K562 (cell line): ENCODE results near the gene TCOF1. TPM values are rescaled to one million over a fixed set of nuclear protein-coding genes. Genes with fewer than 3 reads are reported as not detected.
A peak's percentile ranks its signal among the peaks of the same experiment; 100 is the strongest.

Experiments
- ATAC-seq: fragments of 200-7000 bp; cut with Tn5 transposase; 3 replicates; pipeline ENCODE4 v1.9.1; 2020; ENCODE audit warnings: moderate library complexity
- BruUV-seq: library from RNA; stranded (reverse); fragments of 400-500 nt; replicated peaks from 2 replicates; lab custom pipeline; 2021; lab: Mats Ljungman, UMichigan
- CTCF ChIA-PET: fragments of 300-600 bp; formaldehyde crosslinking; extraction: SDS; loops from one replicate; lab custom pipeline; 2021; ENCODE audit warnings: low intra/inter-chr PET ratio; lab: Yijun Ruan, JAX
- POLR2A ChIA-PET: fragments of 300-600, 350-650 bp; sonication (Branson Sonifier 250); formaldehyde crosslinking; extraction: SDS; loops from one replicate; lab custom pipeline; 2021; ENCODE audit warnings: antibody characterized with exemption, inconsistent platforms; lab: Yijun Ruan, JAX
- DNase-seq, 4 experiments: peaks; one replicate each; pipeline versions ENCODE4 v3.0.0 to v3.0.0-alpha.2; 2011 to 2018; ENCODE audit warnings: low spot score in 3 of 4, mixed read lengths in 3 of 4; ENCODE audit errors: extremely low read depth in 1 of 4
- FAIRE-seq: peaks from 2 replicates; lab custom pipeline; 2011; peaks lifted over from hg19 to GRCh38; lab: Jason Lieb, UNC
- H2AFZ ChIP-seq: 2 replicates; pipeline ENCODE4 v1.6.0; 2011; ENCODE audit warnings: low read depth, low read length, control low read depth, inconsistent platforms
- H3K27ac ChIP-seq: fragments of 200-600 bp; 3 replicates; pipeline ENCODE4 v1.8.0; 2011; ENCODE audit warnings: low read depth, mild to moderate bottlenecking, control low read depth, inconsistent platforms, low read length, moderate library complexity, mixed read lengths; ENCODE audit errors: extremely low read depth
- H3K27me3 ChIP-seq, 2 experiments: fragments of 300-600 bp in 1 of 2; 2 replicates in 1 of 2; 3 replicates in 1 of 2; pipeline versions ENCODE4 v1.6.0 to v1.8.0; 2011; ENCODE audit warnings: inconsistent platforms in 2 of 2, low read length in 2 of 2, mild to moderate bottlenecking in 1 of 2, mixed read lengths in 1 of 2, moderate library complexity in 1 of 2; ENCODE audit not compliant: control insufficient read depth in 2 of 2, insufficient read depth in 2 of 2
- H3K36me3 ChIP-seq: fragments of 300-600 bp; 3 replicates; pipeline ENCODE4 v1.8.0; 2011; ENCODE audit warnings: mild to moderate bottlenecking, low read length, inconsistent platforms; ENCODE audit not compliant: control insufficient read depth, insufficient read depth
- H3K4me1 ChIP-seq, 2 experiments: fragments of 200-600 bp in 1 of 2; replicated peaks in 1 of 2; 2 replicates in 1 of 2; 3 replicates in 1 of 2; pipeline versions ENCODE4 v1.5.1 to v1.8.0; 2011; ENCODE audit warnings: inconsistent platforms in 2 of 2, low read length in 2 of 2, mild to moderate bottlenecking in 1 of 2, mixed read lengths in 1 of 2, moderate library complexity in 1 of 2; ENCODE audit not compliant: control insufficient read depth in 2 of 2, insufficient read depth in 2 of 2
- H3K4me2 ChIP-seq: 2 replicates; pipeline ENCODE4 v1.6.1; 2011; ENCODE audit warnings: low read length, control low read depth, inconsistent platforms, mixed read lengths; ENCODE audit not compliant: insufficient read depth
- H3K4me3 ChIP-seq: fragments of 200-600 bp; sonication (generic), shearing (Covaris generic); 2 replicates; pipeline ENCODE4 v1.5.1; 2016; ENCODE audit warnings: control low read depth, inconsistent platforms
- H3K79me2 ChIP-seq: fragments of 200-600 bp; 3 replicates; pipeline ENCODE4 v1.8.0; 2011; ENCODE audit warnings: low read length, inconsistent platforms; ENCODE audit not compliant: control insufficient read depth, insufficient read depth
- H3K9ac ChIP-seq, 2 experiments: 2 replicates each; pipeline versions ENCODE4 v1.6.0 to v1.6.1; 2011; ENCODE audit warnings: low read depth in 2 of 2, low read length in 2 of 2, control low read depth in 1 of 2, inconsistent platforms in 1 of 2, mild to moderate bottlenecking in 1 of 2, mixed read lengths in 1 of 2; ENCODE audit not compliant: insufficient read depth in 1 of 2
- H3K9me1 ChIP-seq: one replicate; pipeline ENCODE4 v1.6.0; 2011; ENCODE audit warnings: inconsistent platforms, mild to moderate bottlenecking, low read length, moderate library complexity; ENCODE audit not compliant: control insufficient read depth, insufficient read depth
- H3K9me3 ChIP-seq: replicated peaks from 2 replicates; pipeline ENCODE4 v1.5.1; 2011; ENCODE audit warnings: low read depth, low read length, inconsistent platforms; ENCODE audit not compliant: control insufficient read depth, insufficient read depth
- H4K20me1 ChIP-seq: replicated peaks from 2 replicates; pipeline ENCODE4 v1.6.1; 2011; ENCODE audit warnings: low read length, inconsistent platforms, mixed read lengths; ENCODE audit not compliant: control insufficient read depth, insufficient read depth
- BRF1 ChIP-seq: IDR thresholded peaks from 3 replicates; pipeline ENCODE4 v1.6.1; 2011; ENCODE audit warnings: borderline replicate concordance, mild to moderate bottlenecking; ENCODE audit not compliant: insufficient read length; ENCODE audit errors: extremely low read depth
- ETV5 ChIP-seq: sonication (generic); formaldehyde crosslinking; IDR thresholded peaks from 2 replicates; pipeline ENCODE4 v1.4.0; 2020; ENCODE audit warnings: low read depth, mild to moderate bottlenecking, missing genetic modification reagents
- GTF2F1 ChIP-seq: IDR thresholded peaks from 2 replicates; pipeline ENCODE4 v1.6.1; 2011; ENCODE audit warnings: low read depth, low read length, improper control_type of control experiment
- NCOA6 ChIP-seq: fragments of 450-650 bp; IDR thresholded peaks from 2 replicates; pipeline ENCODE4 v1.6.1; 2017; ENCODE audit warnings: mild to moderate bottlenecking
- TAF7 ChIP-seq: fragments of 450-650 bp; IDR thresholded peaks from 2 replicates; pipeline ENCODE4 v1.6.1; 2016; ENCODE audit warnings: missing genetic modification characterization, missing compliant biosample characterization
- XRCC5 ChIP-seq: fragments of 200-400 bp; formaldehyde crosslinking; IDR thresholded peaks from 2 replicates; pipeline ENCODE4 v1.6.1; 2017; ENCODE audit warnings: low read depth, mild to moderate bottlenecking, low read length
- ZNF644 ChIP-seq: fragments of 200-800 bp; sonication (Bioruptor generic); IDR thresholded peaks from 2 replicates; pipeline ENCODE4 v1.6.1; 2016; ENCODE audit warnings: low read depth, missing genetic modification characterization, missing compliant biosample characterization
- WGBS: fragments of 100-300 bp; shearing (Covaris generic); methylation state at CpG from one replicate; pipeline ENCODE4 v1.1.6; 2016; ENCODE audit warnings: low coverage, mixed read lengths; ENCODE audit not compliant: insufficient coverage; ENCODE audit errors: missing lambda C conversion rate; 5-methylcytosine and 5-hydroxymethylcytosine counted together
- in situ Hi-C: fragments of 300-500 bp; cut with MboI; formaldehyde crosslinking; loops from 4 replicates; pipeline ENCODE4 v1.15.0; 2018; ENCODE audit warnings: inconsistent platforms, mixed read lengths
- intact Hi-C: fragments of 100-400 bp; cut with micrococcal nuclease; formaldehyde crosslinking; loops from 2 replicates; pipeline ENCODE4 v1.14.2; 2022
- polyA plus RNA-seq, 8 experiments: library from polyadenylated mRNA; depleted of rRNA in 4 of 8; stranded (reverse) in 5 of 8; unstranded in 3 of 8; fragments of >200 nt; fragmentation: Nextera tagmentation in 2 of 8; fragmentation: Illumina TruSeq in 1 of 8; extraction: Ambion mirVana in 2 of 8; extraction: Trizol in 1 of 8; gene quantifications; 2 replicates each; pipeline versions ENCODE4 v1.2.1 to v1.2.3, GENCODE V29; 2011 to 2014; ENCODE audit warnings: inconsistent platforms in 1 of 8, missing spikeins in 1 of 8
- total RNA-seq, 7 experiments: library from RNA; depleted of rRNA in 6 of 7; stranded (reverse); fragments of >200 nt in 6 of 7; fragmentation: Illumina TruSeq in 2 of 7; extraction: Trizol in 2 of 7; gene quantifications; 2 replicates each; pipeline versions ENCODE4 v1.2.1 to v1.2.3, GENCODE V29; 2011 to 2021; ENCODE audit warnings: low replicate concordance in 1 of 7
- TF ChIP-seq, protein P1 (sequence below): conservative IDR thresholded peaks from 2 replicates; pipeline ENCODE4 v1.6.1; 2011; ENCODE audit warnings: low read depth, mild to moderate bottlenecking, low read length; ENCODE audit not compliant: control insufficient read depth
- TF ChIP-seq, protein P2 (sequence below): sonication (generic); formaldehyde crosslinking; IDR thresholded peaks from 2 replicates; pipeline ENCODE4 v1.8.0; 2022; ENCODE audit warnings: missing genetic modification reagents, mild to moderate bottlenecking, borderline replicate concordance
- TF ChIP-seq, protein P3 (sequence below): sonication (generic); formaldehyde crosslinking; IDR thresholded peaks from 2 replicates; pipeline ENCODE4 v1.8.0; 2023; ENCODE audit warnings: mild to moderate bottlenecking, missing genetic modification reagents

Gene TCOF1
- total and polyA plus RNA-seq, 9 of the 15 experiments (the other 6 are each of a cell fraction or from before 2014, with no cell fraction given), result 9.8 to 134 (median 61.7) TPM

DNA sequence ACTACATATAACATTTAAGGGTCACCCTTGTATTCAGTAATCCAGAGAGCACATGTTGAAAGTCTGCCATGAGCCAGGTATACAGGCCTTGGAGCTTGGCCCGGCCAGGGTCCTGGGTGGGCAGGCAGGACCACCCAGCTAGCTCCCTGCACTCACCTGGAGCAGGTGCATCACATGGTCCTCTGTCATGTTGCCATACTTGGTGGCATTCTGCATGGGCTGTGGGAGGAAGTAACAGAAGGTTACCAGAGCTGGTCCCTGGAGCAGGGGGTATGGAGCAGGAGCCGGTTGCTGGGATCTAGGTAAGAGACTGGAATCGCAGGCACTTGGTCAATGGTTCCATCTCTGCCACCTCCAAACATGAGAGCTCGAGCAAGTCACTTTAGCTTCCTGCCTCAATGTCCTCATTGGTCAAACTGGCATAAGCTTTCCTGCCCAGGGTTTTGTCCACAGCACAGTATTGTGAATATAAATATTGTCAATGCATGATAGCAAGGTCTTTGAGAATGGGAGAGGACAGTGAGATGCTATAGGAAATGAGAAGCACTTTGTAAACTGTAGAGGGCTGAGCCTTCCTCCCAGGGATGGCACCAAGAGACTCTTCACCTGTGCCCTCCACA, 48.7 kb downstream of the TCOF1 start:
- Histone ChIP-seq H3K9me3 (no peaks in the 10 kb centered on the region), H4K20me1 (peaks cover 3% of the 10 kb centered on the region; the same call in 1 of the 2 replicates), H3K4me3 (no peak overlapping the region), H3K36me3 (peaks cover 11% of the 10 kb centered on the region; the same call in 2 of the 3 replicates), H3K79me2 (no peaks in the 10 kb centered on the region), H3K27ac (no peak overlapping the region), H3K4me1 (peaks cover 0 to 7% of the 10 kb centered on the region in 2 experiments; a peak in 3 of 5 replicates), H3K27me3 (peaks cover 0 to 8% of the 10 kb centered on the region in 2 experiments; a peak in 1 of 5 replicates), H3K9ac (peak overlapping the region in 1 of 2 experiments; percentile 8; a peak in 1 of 4 replicates), H2AFZ (no peak overlapping the region), H3K4me2 (no peak overlapping the region), H3K9me1 (no peaks in the 10 kb centered on the region)
- ChIA-PET CTCF (no interaction called here), POLR2A (interaction anchor here (0.5 to 2.0 kb wide), 5 partner anchors 9 to 382 kb away, joined by 3 to 5 read pairs (median 3); no protein-coding TSS in a partner anchor)
- DNase-seq (no peak), FAIRE-seq (no peak), ATAC-seq (no peak)
- no TSS peak for BruUV-seq
- intact Hi-C loops (no loop called here), in situ Hi-C loops (no loop called here)
- 24% methylated on average over 4 of the region's 4 CpGs for WGBS
- TF ChIP-seq GTF2F1 (no peak), XRCC5 (no peak), ZNF644 (tag) (no peak), NCOA6 (no peak), ETV5 (CRISPR knock-in tag) (no peak), BRF1 (no peak), TAF7 (tag) (no peak)
- TF ChIP-seq, protein P1, sequence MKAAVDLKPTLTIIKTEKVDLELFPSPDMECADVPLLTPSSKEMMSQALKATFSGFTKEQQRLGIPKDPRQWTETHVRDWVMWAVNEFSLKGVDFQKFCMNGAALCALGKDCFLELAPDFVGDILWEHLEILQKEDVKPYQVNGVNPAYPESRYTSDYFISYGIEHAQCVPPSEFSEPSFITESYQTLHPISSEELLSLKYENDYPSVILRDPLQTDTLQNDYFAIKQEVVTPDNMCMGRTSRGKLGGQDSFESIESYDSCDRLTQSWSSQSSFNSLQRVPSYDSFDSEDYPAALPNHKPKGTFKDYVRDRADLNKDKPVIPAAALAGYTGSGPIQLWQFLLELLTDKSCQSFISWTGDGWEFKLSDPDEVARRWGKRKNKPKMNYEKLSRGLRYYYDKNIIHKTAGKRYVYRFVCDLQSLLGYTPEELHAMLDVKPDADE, result no peak
- TF ChIP-seq, protein P2, sequence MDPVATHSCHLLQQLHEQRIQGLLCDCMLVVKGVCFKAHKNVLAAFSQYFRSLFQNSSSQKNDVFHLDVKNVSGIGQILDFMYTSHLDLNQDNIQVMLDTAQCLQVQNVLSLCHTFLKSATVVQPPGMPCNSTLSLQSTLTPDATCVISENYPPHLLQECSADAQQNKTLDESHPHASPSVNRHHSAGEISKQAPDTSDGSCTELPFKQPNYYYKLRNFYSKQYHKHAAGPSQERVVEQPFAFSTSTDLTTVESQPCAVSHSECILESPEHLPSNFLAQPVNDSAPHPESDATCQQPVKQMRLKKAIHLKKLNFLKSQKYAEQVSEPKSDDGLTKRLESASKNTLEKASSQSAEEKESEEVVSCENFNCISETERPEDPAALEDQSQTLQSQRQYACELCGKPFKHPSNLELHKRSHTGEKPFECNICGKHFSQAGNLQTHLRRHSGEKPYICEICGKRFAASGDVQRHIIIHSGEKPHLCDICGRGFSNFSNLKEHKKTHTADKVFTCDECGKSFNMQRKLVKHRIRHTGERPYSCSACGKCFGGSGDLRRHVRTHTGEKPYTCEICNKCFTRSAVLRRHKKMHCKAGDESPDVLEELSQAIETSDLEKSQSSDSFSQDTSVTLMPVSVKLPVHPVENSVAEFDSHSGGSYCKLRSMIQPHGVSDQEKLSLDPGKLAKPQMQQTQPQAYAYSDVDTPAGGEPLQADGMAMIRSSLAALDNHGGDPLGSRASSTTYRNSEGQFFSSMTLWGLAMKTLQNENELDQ (CRISPR knock-in tag), result no peak
- TF ChIP-seq, protein P3, sequence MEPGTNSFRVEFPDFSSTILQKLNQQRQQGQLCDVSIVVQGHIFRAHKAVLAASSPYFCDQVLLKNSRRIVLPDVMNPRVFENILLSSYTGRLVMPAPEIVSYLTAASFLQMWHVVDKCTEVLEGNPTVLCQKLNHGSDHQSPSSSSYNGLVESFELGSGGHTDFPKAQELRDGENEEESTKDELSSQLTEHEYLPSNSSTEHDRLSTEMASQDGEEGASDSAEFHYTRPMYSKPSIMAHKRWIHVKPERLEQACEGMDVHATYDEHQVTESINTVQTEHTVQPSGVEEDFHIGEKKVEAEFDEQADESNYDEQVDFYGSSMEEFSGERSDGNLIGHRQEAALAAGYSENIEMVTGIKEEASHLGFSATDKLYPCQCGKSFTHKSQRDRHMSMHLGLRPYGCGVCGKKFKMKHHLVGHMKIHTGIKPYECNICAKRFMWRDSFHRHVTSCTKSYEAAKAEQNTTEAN (CRISPR knock-in tag), result no peak
